Common myeloid progenitor, CD34-positive (primary cell): ENCODE results near the gene PANK1.

Experiments
- CTCF ChIA-PET: fragments of 350-600 bp; sonication (Branson Sonifier 250); formaldehyde crosslinking; loops from one replicate; lab custom pipeline; 2021; ENCODE audit warnings: antibody characterized with exemption; lab: Charles Lee
- POLR2A ChIA-PET: fragments of 350-600 bp; sonication (Branson Sonifier 250); formaldehyde crosslinking; loops from one replicate; lab custom pipeline; 2021; ENCODE audit warnings: antibody characterized with exemption; lab: Charles Lee
- DNase-seq, 3 donors: peaks; one replicate each; pipeline versions ENCODE4 v3.0.0 to v3.0.0-alpha.2; 2013
- H3K27ac ChIP-seq, 2 experiments: 1 replicate in 1 of 2; 2 replicates in 1 of 2; pipeline ENCODE4 v1.7.0; 2013; ENCODE audit warnings: inconsistent platforms in 2 of 2, low read length in 2 of 2, mild to moderate bottlenecking in 2 of 2, low read depth in 1 of 2, moderate library complexity in 1 of 2; ENCODE audit not compliant: severe bottlenecking in 2 of 2, insufficient read depth in 1 of 2, poor library complexity in 1 of 2
- H3K27me3 ChIP-seq, 5 experiments: replicated peaks in 2 of 5; 1 replicate in 3 of 5; 2 replicates in 2 of 5; pipeline versions ENCODE4 v1.6.1 to v1.7.0; 2013; ENCODE audit warnings: low read length in 4 of 5, mild to moderate bottlenecking in 2 of 5, moderate library complexity in 2 of 5, inconsistent platforms in 1 of 5; ENCODE audit not compliant: insufficient read depth in 5 of 5, control insufficient read depth in 4 of 5
- H3K36me3 ChIP-seq, 4 experiments: 1 replicate in 2 of 4; 2 replicates in 2 of 4; pipeline versions ENCODE4 v1.6.1 to v1.7.0; 2013; ENCODE audit warnings: low read length in 3 of 4, control low read depth in 1 of 4, mild to moderate bottlenecking in 1 of 4; ENCODE audit not compliant: control insufficient read depth in 4 of 4, insufficient read depth in 4 of 4
- H3K4me1 ChIP-seq, 4 experiments: 1 replicate in 3 of 4; 2 replicates in 1 of 4; pipeline versions ENCODE4 v1.6.1 to v1.7.1; 2013; ENCODE audit warnings: low read length in 3 of 4, mild to moderate bottlenecking in 3 of 4, control low read depth in 1 of 4, inconsistent platforms in 1 of 4, moderate library complexity in 1 of 4; ENCODE audit not compliant: control insufficient read depth in 4 of 4, insufficient read depth in 4 of 4; ENCODE audit errors: control extremely low read depth in 1 of 4
- H3K4me3 ChIP-seq, 7 experiments: 1 replicate in 4 of 7; 2 replicates in 3 of 7; pipeline versions ENCODE4 v1.5.1 to v1.7.0; 2013; ENCODE audit warnings: mild to moderate bottlenecking in 7 of 7, low read length in 6 of 7, moderate library complexity in 6 of 7, inconsistent platforms in 2 of 7, low read depth in 2 of 7, control low read depth in 1 of 7; ENCODE audit not compliant: insufficient read depth in 4 of 7, control insufficient read depth in 1 of 7; ENCODE audit errors: extremely low read depth in 1 of 7
- H3K9me3 ChIP-seq, 5 experiments: 1 replicate in 4 of 5; 2 replicates in 1 of 5; pipeline versions ENCODE4 v1.6.1 to v1.7.1; 2013; ENCODE audit warnings: low read length in 4 of 5, mild to moderate bottlenecking in 2 of 5, inconsistent platforms in 1 of 5, low read depth in 1 of 5, moderate library complexity in 1 of 5; ENCODE audit not compliant: control insufficient read depth in 4 of 5, insufficient read depth in 2 of 5; ENCODE audit errors: control extremely low read depth in 1 of 5
- whole genome bisulfite sequencing: methylation state at CpG from one replicate; pipeline ENCODE4 v1.1.5; 2013; ENCODE audit not compliant: insufficient coverage; 5-methylcytosine and 5-hydroxymethylcytosine counted together

PANK1 gene

GRCh38 chr10:89566992-89567391 is 78.0 kb downstream of the PANK1 start:
- ChIA-PET POLR2A (no interaction called here), CTCF (interaction anchor here (1.0 to 3.1 kb wide), 3 partner anchors 10 to 351 kb away, joined by 3 to 10 read pairs (median 4); no protein-coding TSS in a partner anchor)
- H3K36me3 ChIP-seq: no peaks in the 10 kb centered on the region
- peaks cover 0 to 1% (median 0%) of the 10 kb centered on the region in 5 experiments for H3K27me3 ChIP-seq
- no peaks in the 10 kb centered on the region for H3K9me3 ChIP-seq
- no peak overlapping the region for H3K27ac ChIP-seq
- WGBS: 50% methylated on average over 2 of the region's 3 CpGs
- no peak overlapping the region for H3K4me3 ChIP-seq
- no peaks in the 10 kb centered on the region for H3K4me1 ChIP-seq
- DNase-seq: no peak

GRCh38 chr10:89566095-89566950 is 78.7 kb downstream of the PANK1 start:
- H3K9me3 ChIP-seq: no peaks in the 10 kb centered on the region
- no peaks in the 10 kb centered on the region for H3K4me1 ChIP-seq
- WGBS: 98% methylated on average over 8 of the region's 10 CpGs
- no peak overlapping the region for H3K27ac ChIP-seq
- DNase-seq: no peak
- peaks cover 0 to 1% (median 0%) of the 10 kb centered on the region in 5 experiments for H3K27me3 ChIP-seq
- H3K36me3 ChIP-seq: no peaks in the 10 kb centered on the region
- H3K4me3 ChIP-seq: no peak overlapping the region
- ChIA-PET POLR2A (no interaction called here), CTCF (interaction anchor here (1.0 to 1.8 kb wide), 4 partner anchors 10 to 350 kb away, joined by 3 to 7 read pairs (median 4); no protein-coding TSS in a partner anchor)

- Histone ChIP-seq H3K4me1 (no peaks in the 10 kb centered on the region), H3K4me3 (no peak overlapping the region), H3K27ac (no peak overlapping the region), H3K9me3 (no peaks in the 10 kb centered on the region), H3K36me3 (no peaks in the 10 kb centered on the region), H3K27me3 (peaks cover 0 to 1% (median 0%) of the 10 kb centered on the region in 5 experiments)
- CTCF ChIA-PET: interaction anchor here (0.7 to 1.8 kb wide), 10 partner anchors 9 to 348 kb away, joined by 3 to 7 read pairs (median 3); no protein-coding TSS in a partner anchor
- no CpG with 5 or more reads among the region's 1 CpG for WGBS
- POLR2A ChIA-PET: no interaction called here
- no peak for DNase-seq
Measured at GRCh38 chr10:89565180-89565579, 79.9 kb downstream of the PANK1 start.

- DNase-seq: peak; percentile 41 to 64 (median 52)
- H3K27me3 ChIP-seq: peaks cover 0 to 1% (median 0%) of the 10 kb centered on the region in 5 experiments
- H3K4me1 ChIP-seq: no peaks in the 10 kb centered on the region
- no CpG with 5 or more reads among the region's 2 CpGs for WGBS
- ChIA-PET POLR2A (no interaction called here), CTCF (interaction anchor here (0.9 to 2.1 kb wide), 7 partner anchors 10 to 292 kb away, joined by 3 to 7 read pairs (median 4); no protein-coding TSS in a partner anchor)
- H3K36me3 ChIP-seq: no peaks in the 10 kb centered on the region
- no peaks in the 10 kb centered on the region for H3K9me3 ChIP-seq
- no peak overlapping the region for H3K27ac ChIP-seq
- no peak overlapping the region for H3K4me3 ChIP-seq
Measured at GRCh38 chr10:89563861-89564478, 81.1 kb downstream of the PANK1 start.

GRCh38 chr10:89563311-89563710 is 81.7 kb downstream of the PANK1 start:
- no peaks in the 10 kb centered on the region for H3K36me3 ChIP-seq
- no peak for DNase-seq
- no peak overlapping the region for H3K4me3 ChIP-seq
- WGBS: 100% methylated on average over 1 of the region's 3 CpGs
- H3K27ac ChIP-seq: no peak overlapping the region
- ChIA-PET CTCF (interaction anchor here (0.9 to 2.1 kb wide), 6 partner anchors 9 to 348 kb away, joined by 3 to 6 read pairs (median 4); no protein-coding TSS in a partner anchor), POLR2A (no interaction called here)
- H3K9me3 ChIP-seq: no peaks in the 10 kb centered on the region
- peaks cover 0 to 1% (median 0%) of the 10 kb centered on the region in 5 experiments for H3K27me3 ChIP-seq
- no peaks in the 10 kb centered on the region for H3K4me1 ChIP-seq

GRCh38 chr10:89556600-89556999 is 88.4 kb downstream of the PANK1 start:
- DNase-seq: no peak
- no peaks in the 10 kb centered on the region for H3K27me3 ChIP-seq
- WGBS: 100% methylated on average over 1 of the region's 1 CpG
- H3K36me3 ChIP-seq: no peaks in the 10 kb centered on the region
- no peak overlapping the region for H3K4me3 ChIP-seq
- no peaks in the 10 kb centered on the region for H3K9me3 ChIP-seq
- ChIA-PET CTCF (interaction anchor here (0.6 to 1.4 kb wide), 6 partner anchors 8 to 294 kb away, joined by 3 to 4 read pairs (median 3); no protein-coding TSS in a partner anchor), POLR2A (no interaction called here)
- no peak overlapping the region for H3K27ac ChIP-seq
- H3K4me1 ChIP-seq: no peaks in the 10 kb centered on the region
